OCI-LY7 (cell line): Measurements from ENCODE around the gene FAM204A.

Experiments used
- CTCF ChIP-seq: fragments of 200-600 bp; sonication (generic); conservative IDR thresholded peaks from 2 replicates; pipeline ENCODE4 v1.5.1; 2014; ENCODE audit warnings: mild to moderate bottlenecking, antibody characterized with exemption, low read length, moderate library complexity, mixed read lengths
- EZH2phosphoT487 ChIP-seq: fragments of 200-600 bp; sonication (generic); IDR thresholded peaks from 2 replicates; pipeline ENCODE4 v1.6.1; 2018; ENCODE audit warnings: low read depth, borderline replicate concordance, mild to moderate bottlenecking, mixed run types, antibody characterized with exemption, low read length, moderate library complexity, mixed read lengths

- TF ChIP-seq CTCF (no peak), EZH2phosphoT487 (no peak)
These were observed 37.6 kb downstream of the FAM204A start for GRCh38 chr10:118304521-118304920.
